ENCODE results near the gene PRCC. TPM values are rescaled to one million over a fixed set of nuclear protein-coding genes. Genes with fewer than 3 reads are reported as not detected.

Gene PRCC
- total and polyA plus RNA-seq, 2 of the 13 experiments (the other 11 are each of a cell fraction or from before 2014, with no cell fraction given) = 24.2 to 40.5 TPM

- no peak for TF ChIP-seq PRDM10 (CRISPR knock-in tag; IDR thresholded peaks at IDR 0.05; ENCODE audit: low read depth)
- TF ChIP-seq ZNF781 (CRISPR knock-in tag; IDR thresholded peaks at IDR 0.05; ENCODE audit: borderline replicate concordance, not compliant biosample characterization) = no peak
Observed at GRCh38 chr1:156834322-156834721, 67.0 kb downstream of the PRCC start (continued).

- no peak for FAIRE-seq
- Histone ChIP-seq H4K20me1 (ENCODE audit: insufficient read depth, low read length) (0 out of 2 replicates have a peak, but pooled peaks cover 5% of the 10 kb centered on the region), H3K4me1 (ENCODE audit: insufficient read depth, low read length) (no peaks in the 10 kb centered on the region), H3K4me2 (ENCODE audit: low read depth, low read length) (no peak overlapping the region), H3K27me3 (ENCODE audit: control insufficient read depth in 1 of 2, insufficient read depth in 2 of 2, low read length in 2 of 2) (peaks cover 1 to 38% of the 10 kb centered on the region in 2 experiments; a peak in 3 of 5 replicates), H3K4me3 (replicated peaks in 1 of 3; ENCODE audit: insufficient read depth in 1 of 3, low read depth in 2 of 3, low read length in 3 of 3) (no peak overlapping the region), H3K36me3 (replicated peaks in 1 of 2; ENCODE audit: control insufficient read depth in 1 of 2, insufficient read depth in 2 of 2, low read length in 2 of 2) (no peaks in the 10 kb centered on the region), H2AFZ (ENCODE audit: low read length) (no peak overlapping the region), H3K79me2 (ENCODE audit: insufficient read depth, low read length) (no peaks in the 10 kb centered on the region), H3K27ac (ENCODE audit: extremely low read length, insufficient read depth, low read length) (no peak overlapping the region), H3K9me3 (ENCODE audit: low read length) (no peaks in the 10 kb centered on the region), H3K9ac (ENCODE audit: insufficient read depth, low read depth, low read length) (no peak overlapping the region)
- DNase-seq (ENCODE audit: low spot score) = no peak
- no peak for ATAC-seq
- ChIA-PET POLR2A (no interaction called here), CTCF (ENCODE audit: low intra/inter-chr PET ratio, low total read pairs) (no interaction called here)
- 9% methylated on average over 4 of the region's 5 CpGs for WGBS (ENCODE audit: low lambda C conversion rate)
- in situ Hi-C loops (cut with HindIII; ENCODE audit: extremely low pct_ligation_motif_present, low pct_unique_long_range_greater_than_20kb) = no loop called here
- no TSS peak for BruUV-seq (replicated peaks)
- intact Hi-C loops (cut with micrococcal nuclease; ENCODE audit: unreplicated experiment) = no loop called here
- TF ChIP-seq IKZF5 (CRISPR knock-in tag; IDR thresholded peaks at IDR 0.05) = no peak
- TF ChIP-seq TEAD3 (CRISPR knock-in tag; optimal IDR thresholded peaks at IDR 0.05; ENCODE audit: borderline replicate concordance) = no peak
- TF ChIP-seq ZNF251 (CRISPR knock-in tag; IDR thresholded peaks at IDR 0.05) = no peak
- no peak for TF ChIP-seq MNT (IDR thresholded peaks at IDR 0.05)
- TF ChIP-seq MAFG (CRISPR knock-in tag; IDR thresholded peaks at IDR 0.05) = no peak
- TF ChIP-seq ZNF564 (CRISPR knock-in tag; IDR thresholded peaks at IDR 0.05) = no peak
- no peak for TF ChIP-seq HIC2 (CRISPR knock-in tag; IDR thresholded peaks at IDR 0.05; ENCODE audit: low read depth)
- TF ChIP-seq SMAD3 (CRISPR knock-in tag; IDR thresholded peaks at IDR 0.05) = no peak
- no peak for TF ChIP-seq ZFP62 (CRISPR knock-in tag; IDR thresholded peaks at IDR 0.05)
- TF ChIP-seq MLX (CRISPR knock-in tag; IDR thresholded peaks at IDR 0.05) = no peak
- TF ChIP-seq ZNF720 (CRISPR knock-in tag; IDR thresholded peaks at IDR 0.05) = no peak
- TF ChIP-seq CREM (IDR thresholded peaks at IDR 0.05) = no peak
- TF ChIP-seq CREM (CRISPR knock-in tag; IDR thresholded peaks at IDR 0.05) = no peak
Observed at GRCh38 chr1:156836041-156836654, 68.8 kb downstream of the PRCC start.
